OCI-LY7 (cell line): ENCODE data around the gene MACROD2. TPM values are rescaled to one million over a fixed set of nuclear protein-coding genes. Genes with fewer than 3 reads are reported as not detected.

Experiments used
- BruUV-seq: library from RNA; stranded (reverse); fragments of 400-500 nt; replicated peaks from 2 replicates; lab custom pipeline; 2021; lab: Mats Ljungman, UMichigan
- CTCF ChIA-PET: fragments of 300-600 bp; sonication (Branson Sonifier 250); formaldehyde crosslinking; loops from one replicate; lab custom pipeline; 2022; ENCODE audit warnings: antibody characterized with exemption; ENCODE audit not compliant: unreplicated experiment; lab: Charles Lee
- POLR2A ChIA-PET: fragments of 300-600 bp; sonication (Branson Sonifier 250); formaldehyde crosslinking; loops from one replicate; lab custom pipeline; 2022; ENCODE audit warnings: antibody characterized with exemption; lab: Charles Lee
- DNase-seq: peaks from one replicate; pipeline ENCODE4 v3.0.0-alpha.2; 2015; ENCODE audit warnings: low spot score
- H2AFZ ChIP-seq: fragments of 200-600 bp; sonication (generic), shearing (Covaris generic); 2 replicates; pipeline ENCODE4 v1.6.1; 2014; ENCODE audit warnings: mild to moderate bottlenecking, antibody characterized with exemption, low read length, moderate library complexity
- H3K27ac ChIP-seq: fragments of 200-600 bp; sonication (generic); 2 replicates; pipeline ENCODE4 v1.5.1; 2014; ENCODE audit warnings: mixed run types, low read depth, mild to moderate bottlenecking, moderate library complexity, low read length, inconsistent platforms; ENCODE audit not compliant: poor library complexity, severe bottlenecking
- H3K36me3 ChIP-seq: fragments of 200-600 bp; sonication (generic); 2 replicates; pipeline ENCODE4 v1.6.1; 2014; ENCODE audit warnings: mild to moderate bottlenecking, antibody characterized with exemption, low read length, moderate library complexity, mixed read lengths; ENCODE audit not compliant: insufficient read depth
- H3K4me1 ChIP-seq: fragments of 200-600 bp; sonication (generic); 2 replicates; pipeline ENCODE4 v1.5.1; 2014; ENCODE audit warnings: mild to moderate bottlenecking, low read length; ENCODE audit not compliant: insufficient read depth, poor library complexity, severe bottlenecking
- H3K4me2 ChIP-seq: fragments of 200-600 bp; sonication (generic); 2 replicates; pipeline ENCODE4 v1.6.1; 2014; ENCODE audit warnings: mild to moderate bottlenecking, low read length
- H3K4me3 ChIP-seq: fragments of 200-600 bp; sonication (generic); 2 replicates; pipeline ENCODE4 v1.5.1; 2014; ENCODE audit warnings: mild to moderate bottlenecking, low read depth, low read length; ENCODE audit not compliant: poor library complexity, severe bottlenecking
- H3K79me2 ChIP-seq: fragments of 200-600 bp; sonication (generic); 2 replicates; pipeline ENCODE4 v1.6.1; 2016; ENCODE audit warnings: low read depth, mild to moderate bottlenecking, low read length, moderate library complexity, mixed read lengths; ENCODE audit not compliant: insufficient read depth
- H3K9me2 ChIP-seq: fragments of 200-600 bp; sonication (generic); 2 replicates; pipeline ENCODE4 v1.6.1; 2016; ENCODE audit warnings: mild to moderate bottlenecking, low read length, mixed read lengths; ENCODE audit not compliant: insufficient read depth
- H3K9me3 ChIP-seq: fragments of 200-600 bp; sonication (generic); 2 replicates; pipeline ENCODE4 v1.6.1; 2014; ENCODE audit warnings: mild to moderate bottlenecking, mixed run types, low read length, mixed read lengths
- H4K20me1 ChIP-seq: fragments of 200-600 bp; sonication (generic); 2 replicates; pipeline ENCODE4 v1.6.1; 2014; ENCODE audit warnings: mild to moderate bottlenecking, antibody characterized with exemption, low read length, moderate library complexity, mixed read lengths; ENCODE audit not compliant: insufficient read depth
- CTCF ChIP-seq: fragments of 200-600 bp; sonication (generic); conservative IDR thresholded peaks from 2 replicates; pipeline ENCODE4 v1.5.1; 2014; ENCODE audit warnings: mild to moderate bottlenecking, antibody characterized with exemption, low read length, moderate library complexity, mixed read lengths
- EZH2phosphoT487 ChIP-seq: fragments of 200-600 bp; sonication (generic); IDR thresholded peaks from 2 replicates; pipeline ENCODE4 v1.6.1; 2018; ENCODE audit warnings: low read depth, borderline replicate concordance, mild to moderate bottlenecking, mixed run types, antibody characterized with exemption, low read length, moderate library complexity, mixed read lengths
- intact Hi-C: fragments of 100-400 bp; cut with micrococcal nuclease; formaldehyde crosslinking; loops from one replicate; pipeline ENCODE4 v1.10.0; 2022; ENCODE audit not compliant: unreplicated experiment
- total RNA-seq, 2 experiments: library from RNA; depleted of rRNA in 1 of 2; stranded (reverse); fragments of >200 nt in 1 of 2; shearing (Covaris generic) in 1 of 2; gene quantifications; 2 replicates each; pipeline ENCODE4 v1.2.3, GENCODE V29; 2014 to 2022

The MACROD2 gene
- total RNA-seq, 2 experiments from 2014 or later, result 0.09 to 4.5 TPM

GRCh38 chr20:14526891-14527290 lies 531.6 kb downstream of the MACROD2 start:
- Histone ChIP-seq H3K4me2 (no peak overlapping the region), H4K20me1 (no peaks in the 10 kb centered on the region), H3K27ac (no peak overlapping the region), H3K9me2 (no peaks in the 10 kb centered on the region), H2AFZ (no peak overlapping the region), H3K4me3 (no peak overlapping the region), H3K36me3 (no peaks in the 10 kb centered on the region), H3K9me3 (no peaks in the 10 kb centered on the region), H3K4me1 (no peaks in the 10 kb centered on the region), H3K79me2 (no peaks in the 10 kb centered on the region)
- intact Hi-C loops, result no loop called here
- BruUV-seq, result no TSS peak
- no peak for TF ChIP-seq EZH2phosphoT487
- no peak for TF ChIP-seq CTCF
- CTCF ChIA-PET, result no interaction called here
- no peak for DNase-seq
- POLR2A ChIA-PET, result no interaction called here

GRCh38 chr20:14531786-14532185 lies 536.5 kb downstream of the MACROD2 start:
- intact Hi-C loops, result no loop called here
- Histone ChIP-seq H3K4me1 (no peaks in the 10 kb centered on the region), H3K9me2 (no peaks in the 10 kb centered on the region), H4K20me1 (no peaks in the 10 kb centered on the region), H3K4me3 (no peak overlapping the region), H3K36me3 (no peaks in the 10 kb centered on the region), H3K9me3 (no peaks in the 10 kb centered on the region), H3K27ac (no peak overlapping the region), H3K4me2 (no peak overlapping the region), H2AFZ (no peak overlapping the region), H3K79me2 (no peaks in the 10 kb centered on the region)
- BruUV-seq, result no TSS peak
- TF ChIP-seq EZH2phosphoT487 (no peak), CTCF (no peak)
- ChIA-PET CTCF (no interaction called here), POLR2A (interaction anchor here (0.7 kb wide), 1 partner anchor 96 kb away, joined by 3 read pairs; no protein-coding TSS in a partner anchor)
- no peak for DNase-seq

GRCh38 chr20:14536738-14537137 lies 541.4 kb downstream of the MACROD2 start:
- Histone ChIP-seq H3K27ac (no peak overlapping the region), H3K4me1 (no peaks in the 10 kb centered on the region), H3K36me3 (no peaks in the 10 kb centered on the region), H3K4me3 (no peak overlapping the region), H4K20me1 (no peaks in the 10 kb centered on the region), H3K9me3 (no peaks in the 10 kb centered on the region), H3K4me2 (no peak overlapping the region), H3K79me2 (no peaks in the 10 kb centered on the region), H3K9me2 (no peaks in the 10 kb centered on the region), H2AFZ (no peak overlapping the region)
- TF ChIP-seq CTCF, result no peak
- no peak for TF ChIP-seq EZH2phosphoT487
- no TSS peak for BruUV-seq
- ChIA-PET CTCF (no interaction called here), POLR2A (no interaction called here)
- DNase-seq, result no peak
- intact Hi-C loops, result no loop called here
